Kidney (tissue), 14 donors: ENCODE results near the gene TLE1. TPM values are rescaled to one million over a fixed set of nuclear protein-coding genes. Genes with fewer than 3 reads are reported as not detected.

Experiments
- DNase-seq, 5 donors: peaks; one replicate each; pipeline ENCODE4 v3.0.0-alpha.2; 2013 to 2020
- FAIRE-seq: peaks from 2 replicates; lab custom pipeline; 2012; peaks lifted over from hg19 to GRCh38; lab: Jason Lieb, UNC
- H3K27ac ChIP-seq, 2 donors: one replicate each; pipeline ENCODE4 v1.7.0; 2013; ENCODE audit warnings: low read depth in 2 of 2, low read length in 2 of 2, inconsistent platforms in 1 of 2
- H3K27me3 ChIP-seq: one replicate; pipeline ENCODE4 v1.7.1; 2013; ENCODE audit warnings: low read length, inconsistent platforms; ENCODE audit not compliant: control insufficient read depth, insufficient read depth
- H3K36me3 ChIP-seq, 3 donors: one replicate each; pipeline versions ENCODE4 v1.7.0 to v1.7.1; 2013; ENCODE audit warnings: low read length in 3 of 3, control low read depth in 1 of 3, inconsistent platforms in 1 of 3; ENCODE audit not compliant: insufficient read depth in 3 of 3, control insufficient read depth in 2 of 3
- H3K4me1 ChIP-seq, 3 donors: one replicate each; pipeline versions ENCODE4 v1.7.0 to v1.7.1; 2013; ENCODE audit warnings: low read length in 3 of 3, inconsistent platforms in 1 of 3, low read depth in 1 of 3; ENCODE audit not compliant: control insufficient read depth in 2 of 3, insufficient read depth in 2 of 3
- H3K4me3 ChIP-seq, 3 donors: one replicate each; pipeline versions ENCODE4 v1.7.0 to v1.8.1; 2013; ENCODE audit warnings: low read length in 3 of 3, control low read depth in 1 of 3, inconsistent platforms in 1 of 3
- H3K9ac ChIP-seq, 3 donors: one replicate each; pipeline versions ENCODE4 v1.7.0 to v1.7.1; 2013; ENCODE audit warnings: low read length in 3 of 3, control low read depth in 1 of 3, inconsistent platforms in 1 of 3
- H3K9me3 ChIP-seq, 3 donors: one replicate each; pipeline versions ENCODE4 v1.7.0 to v1.7.1; 2013; ENCODE audit warnings: low read length in 3 of 3, control low read depth in 1 of 3, inconsistent platforms in 1 of 3; ENCODE audit not compliant: control insufficient read depth in 2 of 3, insufficient read depth in 1 of 3
- CTCF ChIP-seq: IDR thresholded peaks from 3 replicates; pipeline ENCODE4 v1.5.1; 2012; ENCODE audit warnings: mild to moderate bottlenecking, moderate library complexity, borderline replicate concordance; ENCODE audit not compliant: insufficient read depth; ENCODE audit errors: extremely low read depth
- intact Hi-C: fragments of 100-400 bp; cut with DNase I; formaldehyde crosslinking; loops from one replicate; pipeline ENCODE4 v1.11.1; 2022
- polyA plus RNA-seq: library from polyadenylated mRNA; stranded (reverse); fragments of 350-450 nt; fragmentation: Illumina TruSeq; extraction: RNeasy Lipid Tissue Mini Kit (QIAGEN cat#74804); gene quantifications from one replicate; pipeline ENCODE4 v1.2.3, GENCODE V29; 2014; ENCODE audit warnings: low read depth, low replicate concordance; ENCODE audit not compliant: insufficient read depth
- total RNA-seq: library from RNA; stranded (reverse); fragmentation: NEBNext Ultra II Directional; extraction: Animal tissue kit (Norgen Biotek cat#: 25700); gene quantifications from one replicate; pipeline ENCODE4 v1.2.1, GENCODE V29; 2021
- donor health status: control.
- donor health status: control.
- donor health status: control.
- donor health status: control.
- donor health status: control.
- donor health status: DM: yes; HTN: yes; CAD: no.
- donor health status: Normal renal cell carcinoma (clear cell type).

The TLE1 gene
- total and polyA plus RNA-seq, 2 donors from 2014 or later, result 10.8 to 52.5 TPM

DNA sequence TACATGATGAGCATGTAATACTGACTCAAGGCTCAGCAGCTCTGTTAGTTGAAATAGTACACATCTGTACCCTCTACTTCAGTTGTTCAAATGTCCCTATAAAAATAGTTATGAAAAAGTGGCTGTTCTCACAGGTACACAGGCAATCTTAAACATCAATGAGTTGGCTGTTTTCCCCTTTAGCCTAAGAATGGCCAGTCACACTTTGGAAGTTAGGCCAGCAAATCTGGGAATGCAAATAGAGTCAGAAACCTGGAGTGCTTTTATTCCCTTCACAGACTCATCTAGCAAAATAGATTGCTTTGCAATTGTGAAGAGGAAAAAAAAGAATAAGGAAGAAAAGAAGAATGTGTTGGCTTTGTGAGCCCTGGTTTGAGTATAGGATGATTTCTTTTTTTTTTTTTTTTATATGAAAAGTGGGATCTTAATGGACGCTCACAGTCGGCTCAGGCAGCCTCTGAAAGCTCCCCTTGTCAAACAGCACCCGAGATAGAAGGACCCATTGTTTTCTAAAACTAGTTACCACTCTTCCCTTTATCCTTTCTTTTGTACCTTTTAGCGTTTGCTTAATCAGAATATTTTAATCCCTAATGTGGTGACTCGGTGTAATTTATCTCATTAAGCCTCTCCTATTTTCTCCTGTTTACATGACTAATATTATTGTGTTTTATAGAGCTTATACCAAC, 27.9 kb upstream of the TLE1 start:
- Histone ChIP-seq H3K9me3 (no peaks in the 10 kb centered on the region), H3K9ac (no peak overlapping the region), H3K27ac (no peak overlapping the region), H3K4me1 (no peaks in the 10 kb centered on the region), H3K27me3 (no peaks in the 10 kb centered on the region), H3K4me3 (no peak overlapping the region), H3K36me3 (no peaks in the 10 kb centered on the region)
- TF ChIP-seq CTCF, result no peak
- FAIRE-seq (no peak), DNase-seq (no peak)
- intact Hi-C loops, result no loop called here

- no peak overlapping the region for H3K9ac ChIP-seq
- TF ChIP-seq CTCF, result no peak
- no peaks in the 10 kb centered on the region for H3K9me3 ChIP-seq
- no peak overlapping the region for H3K27ac ChIP-seq
- DNase-seq, result no peak
- no peak for FAIRE-seq
- intact Hi-C loops, result no loop called here
- no peaks in the 10 kb centered on the region for H3K27me3 ChIP-seq
- H3K36me3 ChIP-seq, result no peaks in the 10 kb centered on the region
- H3K4me1 ChIP-seq, result no peaks in the 10 kb centered on the region
- H3K4me3 ChIP-seq, result no peak overlapping the region
These were observed 27.1 kb upstream of the TLE1 start for GRCh38 chr9:81716409-81716808.

GRCh38 chr9:81705578-81705977, 16.2 kb upstream of the TLE1 start:
- intact Hi-C loops, result no loop called here
- no peaks in the 10 kb centered on the region for H3K4me1 ChIP-seq

More at GRCh38 chr9:81705578-81705977, 16.2 kb upstream of the TLE1 start:
- no peak overlapping the region for H3K27ac ChIP-seq
- no peaks in the 10 kb centered on the region for H3K36me3 ChIP-seq
- H3K9me3 ChIP-seq, result no peaks in the 10 kb centered on the region
- no peak for DNase-seq
- TF ChIP-seq CTCF, result no peak
- no peak overlapping the region for H3K9ac ChIP-seq
- no peak for FAIRE-seq
- H3K27me3 ChIP-seq, result no peaks in the 10 kb centered on the region
- no peak overlapping the region for H3K4me3 ChIP-seq
